ENCODE data around the gene STX1B. TPM values are rescaled to one million over a fixed set of nuclear protein-coding genes. Genes with fewer than 3 reads are reported as not detected.
A peak's percentile ranks its signal among the peaks of the same experiment; 100 is the strongest.

STX1B gene
- total and polyA plus RNA-seq, 2 of the 8 experiments (the other 6 are each of a cell fraction or from before 2014, with no cell fraction given) = 8.9 to 20.2 TPM

- Histone ChIP-seq H3K23me2 (ENCODE audit: low read depth, low read length) (peaks cover 7% of the 10 kb centered on the region), H2BK12ac (ENCODE audit: low read depth, low read length) (0 out of 2 replicates have a peak overlapping the region, but pooled peaks have one; percentile 60), H3K79me2 (ENCODE audit: control insufficient read depth in 1 of 2, insufficient read depth in 2 of 2, low read length in 2 of 2) (no peaks in the 10 kb centered on the region), H2BK20ac (ENCODE audit: low read length) (no peak overlapping the region), H3K14ac (ENCODE audit: insufficient read length) (no peak overlapping the region), H3K36me3 (ENCODE audit: control insufficient read depth in 2 of 4, insufficient read depth in 4 of 4, low read length in 3 of 4) (no peaks in the 10 kb centered on the region), H4K5ac (ENCODE audit: insufficient read length, low read depth, low read length) (no peak overlapping the region), H3K23ac (ENCODE audit: insufficient read length) (no peak overlapping the region), H2BK5ac (ENCODE audit: low read depth, low read length) (no peak overlapping the region), H3K56ac (replicated peaks; ENCODE audit: insufficient read length, low read depth, low read length) (no peak overlapping the region), H3K9ac (replicated peaks in 1 of 4; ENCODE audit: extremely low read depth in 1 of 4, low read depth in 3 of 4, low read length in 3 of 4) (no peak overlapping the region), H3K27ac (ENCODE audit: low read depth, low read length) (no peak overlapping the region), H2AFZ (ENCODE audit: low read length) (no peak overlapping the region), H2BK120ac (replicated peaks; ENCODE audit: low read depth, low read length) (no peak overlapping the region), H2BK15ac (ENCODE audit: low read length) (no peak overlapping the region), H3K4me1 (replicated peaks in 1 of 4; ENCODE audit: control insufficient read depth in 3 of 4, insufficient read depth in 4 of 4, low read length in 3 of 4) (peaks cover 0 to 7% (median 4%) of the 10 kb centered on the region in 4 experiments; a peak in 4 of 7 replicates), H3K27me3 (replicated peaks in 1 of 4; ENCODE audit: control insufficient read depth in 3 of 4, extremely low read depth in 1 of 4, insufficient read depth in 3 of 4, low read length in 3 of 4) (no peaks in the 10 kb centered on the region; a peak in 1 of 7 replicates), H4K20me1 (replicated peaks in 1 of 2; ENCODE audit: control insufficient read depth in 1 of 2, insufficient read depth in 2 of 2, low read length in 2 of 2) (peaks cover 0 to 3% of the 10 kb centered on the region in 2 experiments), H3K9me3 (ENCODE audit: insufficient read depth in 2 of 2, low read depth in 1 of 2, low read length in 1 of 2) (no peaks in the 10 kb centered on the region), H3K4me2 (ENCODE audit: insufficient read depth in 1 of 2, low read depth in 2 of 2, low read length in 2 of 2) (no peak overlapping the region), H3K18ac (ENCODE audit: extremely low read depth, low read length) (no peak overlapping the region), H3K4me3 (ENCODE audit: extremely low read depth in 1 of 4, insufficient read depth in 2 of 4, low read depth in 3 of 4, low read length in 4 of 4) (no peak overlapping the region), H3K4ac (replicated peaks; ENCODE audit: insufficient read length, low read depth, low read length) (no peak overlapping the region), H3K79me1 (ENCODE audit: low read depth, low read length) (no peaks in the 10 kb centered on the region), H4K8ac (ENCODE audit: extremely low read depth, insufficient read depth, low read length) (no peak overlapping the region), H4K91ac (replicated peaks; ENCODE audit: insufficient read length, low read length) (no peak overlapping the region), H2AK5ac (ENCODE audit: low read depth, low read length) (no peak overlapping the region)
- CTCF ChIA-PET (ENCODE audit: partially characterized antibody) = interaction anchor here (1.8 kb wide), 1 partner anchor 50 kb away, joined by 9 read pairs; no protein-coding TSS in a partner anchor
- POLR2A ChIA-PET (ENCODE audit: partially characterized antibody) = no interaction called here
- WGBS, 2 experiments (ENCODE audit: extremely low coverage in 1 of 2, insufficient coverage in 1 of 2, insufficient read length in 1 of 2, insufficient replicate concordance in 2 of 2, low coverage in 1 of 2, low lambda C conversion rate in 2 of 2, missing lambda C conversion rate in 1 of 2) = 95% methylated on average over 18 of the region's 21 CpGs; no CpG with 5 or more reads in 1 of the 2 experiments
- DNase-seq (ENCODE audit: low read depth in 1 of 2, low spot score in 2 of 2) = no peak
- no peak for FAIRE-seq
- no peak for TF ChIP-seq HDAC2 (IDR thresholded peaks at IDR 0.05; ENCODE audit: borderline replicate concordance in 1 of 2, low read depth in 2 of 2, low read length in 2 of 2)
- TF ChIP-seq CEBPB (IDR thresholded peaks at IDR 0.05; ENCODE audit: low read depth, low read length) = no peak
- TF ChIP-seq BRCA1 (IDR thresholded peaks at IDR 0.05; ENCODE audit: low read depth, low read length) = no peak
- TF ChIP-seq NANOG (IDR thresholded peaks at IDR 0.05; ENCODE audit: insufficient read depth, low read depth, low read length, poor library complexity, severe bottlenecking) = no peak
- no peak for TF ChIP-seq BCL11A (IDR thresholded peaks at IDR 0.05; ENCODE audit: low read depth in 2 of 2, low read length in 2 of 2)
- no peak for TF ChIP-seq RBBP5 (IDR thresholded peaks at IDR 0.05; ENCODE audit: borderline replicate concordance, low read depth, low read length)
- TF ChIP-seq RNF2 (IDR thresholded peaks at IDR 0.05; ENCODE audit: borderline replicate concordance, low read depth, low read length, missing control alignments, poor library complexity, severe bottlenecking) = no peak
- no peak for TF ChIP-seq JUND (IDR thresholded peaks at IDR 0.05; ENCODE audit: low read length)
- no peak for TF ChIP-seq SIN3A (conservative IDR thresholded peaks at IDR 0.05 in 1 of 2, IDR thresholded peaks at IDR 0.05 in 1 of 2; ENCODE audit: low read depth in 1 of 2, low read length in 2 of 2)
- TF ChIP-seq KDM5A (IDR thresholded peaks at IDR 0.05; ENCODE audit: low read length) = no peak
- no peak for TF ChIP-seq CHD1 (IDR thresholded peaks at IDR 0.05; ENCODE audit: low read depth, low read length)
- no peak for TF ChIP-seq TAF7 (optimal IDR thresholded peaks at IDR 0.05; ENCODE audit: borderline replicate concordance, low read depth, low read length)
- TF ChIP-seq SP2 (IDR thresholded peaks at IDR 0.05; ENCODE audit: low read length) = no peak
Measured at GRCh38 chr16:30992276-30992780, 18.1 kb downstream of the STX1B start.
